PC-9 (cell line): ENCODE results near the gene AMDHD1. TPM values are rescaled to one million over a fixed set of nuclear protein-coding genes. Genes with fewer than 3 reads are reported as not detected.
"Not testable (repeated sequence)": the region's sequence is repeated elsewhere in the genome, so short reads cannot be mapped to it uniquely, and the experiment has no call there.

Experiments used
- BruUV-seq: library from RNA; stranded (reverse); fragments of 400-500 nt; replicated peaks from 2 replicates; lab custom pipeline; 2021; lab: Mats Ljungman, UMichigan
- CTCF ChIA-PET: fragments of 300-600 bp; sonication (Branson Sonifier 250); formaldehyde crosslinking; loops from one replicate; lab custom pipeline; 2022; ENCODE audit warnings: antibody characterized with exemption; lab: Charles Lee
- POLR2A ChIA-PET: fragments of 300-600 bp; sonication (Branson Sonifier 250); formaldehyde crosslinking; loops from one replicate; lab custom pipeline; 2022; ENCODE audit warnings: antibody characterized with exemption; ENCODE audit not compliant: unreplicated experiment; lab: Charles Lee
- DNase-seq, 2 experiments: peaks; one replicate each; pipeline versions ENCODE4 v3.0.0 to v3.0.0-alpha.2; 2015 to 2022; ENCODE audit warnings: mixed read lengths in 1 of 2
- H2AFZ ChIP-seq: fragments of 200-600 bp; sonication (generic); 2 replicates; pipeline ENCODE4 v1.8.1; 2017; ENCODE audit warnings: antibody characterized with exemption
- H3F3A ChIP-seq: fragments of 200-600 bp; sonication (generic); 2 replicates; pipeline ENCODE4 v1.8.1; 2017; ENCODE audit warnings: antibody characterized with exemption, mild to moderate bottlenecking, low read depth; ENCODE audit not compliant: insufficient read depth
- H3K27ac ChIP-seq: fragments of 200-600 bp; sonication (generic); 2 replicates; pipeline ENCODE4 v1.6.1; 2016; ENCODE audit warnings: mixed run types
- H3K27me3 ChIP-seq: fragments of 200-600 bp; sonication (generic); 2 replicates; pipeline ENCODE4 v1.6.1; 2016; ENCODE audit warnings: low read depth, mixed run types; ENCODE audit not compliant: insufficient read depth
- H3K36me3 ChIP-seq: fragments of 200-600 bp; sonication (generic); 2 replicates; pipeline ENCODE4 v1.6.1; 2016; ENCODE audit warnings: low read depth, mixed run types
- H3K4me1 ChIP-seq: fragments of 200-600 bp; sonication (generic); replicated peaks from 2 replicates; pipeline ENCODE4 v1.6.1; 2016; ENCODE audit warnings: mixed run types; ENCODE audit not compliant: insufficient read depth
- H3K4me2 ChIP-seq: fragments of 200-600 bp; sonication (generic); 2 replicates; pipeline ENCODE4 v1.6.1; 2017; ENCODE audit warnings: mixed run types
- H3K4me3 ChIP-seq: fragments of 200-600 bp; sonication (generic); 2 replicates; pipeline ENCODE4 v1.6.1; 2016; ENCODE audit warnings: mixed run types
- H3K79me2 ChIP-seq: fragments of 200-600 bp; sonication (generic); 2 replicates; pipeline ENCODE4 v1.6.1; 2017; ENCODE audit warnings: low read depth, mixed run types
- H3K9me2 ChIP-seq: fragments of 200-600 bp; sonication (generic); 2 replicates; pipeline ENCODE4 v1.8.1; 2017; ENCODE audit warnings: mild to moderate bottlenecking; ENCODE audit not compliant: insufficient read depth
- H3K9me3 ChIP-seq: fragments of 200-600 bp; sonication (generic); 2 replicates; pipeline ENCODE4 v1.8.1; 2016; ENCODE audit warnings: low read depth; ENCODE audit not compliant: insufficient read depth
- H4K20me1 ChIP-seq: fragments of 200-600 bp; sonication (generic); 2 replicates; pipeline ENCODE4 v1.8.1; 2017; ENCODE audit not compliant: insufficient read depth
- CTCF ChIP-seq: fragments of 200-600 bp; sonication (generic); conservative IDR thresholded peaks from 2 replicates; pipeline ENCODE4 v1.6.1; 2017; ENCODE audit warnings: mixed run types, antibody characterized with exemption, mild to moderate bottlenecking, moderate library complexity
- EZH2 ChIP-seq: fragments of 200-600 bp; sonication (generic); IDR thresholded peaks from 2 replicates; pipeline ENCODE4 v1.8.0; 2017; ENCODE audit warnings: antibody characterized with exemption, low read depth
- intact Hi-C: fragments of 100-400 bp; cut with micrococcal nuclease; formaldehyde crosslinking; loops from one replicate; pipeline ENCODE4 v1.10.0; 2022; ENCODE audit not compliant: unreplicated experiment
- total RNA-seq: library from RNA; stranded (reverse); gene quantifications from 2 replicates; pipeline ENCODE4 v1.2.3, GENCODE V29; 2021

AMDHD1 gene
- total RNA-seq, 1 experiment from 2014 or later: 2.9 TPM

GRCh38 chr12:95966287-95966870, 23.2 kb downstream of the AMDHD1 start:
- Histone ChIP-seq H3F3A (no peaks in the 10 kb centered on the region), H3K79me2 (no peaks in the 10 kb centered on the region), H3K27ac (no peak overlapping the region), H3K4me3 (no peak overlapping the region), H3K4me1 (no peaks in the 10 kb centered on the region), H4K20me1 (no peaks in the 10 kb centered on the region), H3K9me3 (no peaks in the 10 kb centered on the region), H3K9me2 (no peaks in the 10 kb centered on the region), H2AFZ (no peak overlapping the region), H3K4me2 (no peak overlapping the region), H3K36me3 (no peaks in the 10 kb centered on the region), H3K27me3 (no peaks in the 10 kb centered on the region)
- POLR2A ChIA-PET: interaction anchor here (0.6 kb wide), 1 partner anchor 227 kb away, joined by 6 read pairs; no protein-coding TSS in a partner anchor
- CTCF ChIA-PET: no interaction called here
- TF ChIP-seq CTCF: no peak
- intact Hi-C loops: no loop called here
- no peak for DNase-seq
- BruUV-seq: no TSS peak

- no peak overlapping the region for H3K4me3 ChIP-seq
- H3K9me2 ChIP-seq: no peaks in the 10 kb centered on the region
- no peak overlapping the region for H3K27ac ChIP-seq
- DNase-seq: no peak
- H3K79me2 ChIP-seq: no peaks in the 10 kb centered on the region
- no peaks in the 10 kb centered on the region for H4K20me1 ChIP-seq
- H3K4me1 ChIP-seq: no peaks in the 10 kb centered on the region
- H3K4me2 ChIP-seq: no peak overlapping the region
- no peaks in the 10 kb centered on the region for H3F3A ChIP-seq
- no peaks in the 10 kb centered on the region for H3K36me3 ChIP-seq
- POLR2A ChIA-PET: interaction anchor here (0.7 kb wide), 1 partner anchor 1122 kb away, joined by 4 read pairs; no protein-coding TSS in a partner anchor
- no TSS peak for BruUV-seq
- no peaks in the 10 kb centered on the region for H3K27me3 ChIP-seq
- intact Hi-C loops: no loop called here
- TF ChIP-seq CTCF (no peak), EZH2 (no peak)
- no peaks in the 10 kb centered on the region for H3K9me3 ChIP-seq
- CTCF ChIA-PET: no interaction called here
- H2AFZ ChIP-seq: no peak overlapping the region
Measured at GRCh38 chr12:95967301-95967700, 24.2 kb downstream of the AMDHD1 start.

- H3K4me2 ChIP-seq, H3F3A ChIP-seq, BruUV-seq, H4K20me1 ChIP-seq, H2AFZ ChIP-seq, H3K4me3 ChIP-seq, POLR2A ChIA-PET, H3K9me3 ChIP-seq, H3K4me1 ChIP-seq, intact Hi-C loops, H3K27me3 ChIP-seq, H3K79me2 ChIP-seq, CTCF ChIA-PET, H3K9me2 ChIP-seq, DNase-seq, H3K27ac ChIP-seq, H3K36me3 ChIP-seq: not testable (repeated sequence)
Measured at GRCh38 chr12:95969116-95969515, 26.0 kb downstream of the AMDHD1 start.

- ChIA-PET CTCF (no interaction called here), POLR2A (no interaction called here)
- no peak for DNase-seq
- no peak overlapping the region for H3K4me3 ChIP-seq
- intact Hi-C loops: no loop called here
- no peaks in the 10 kb centered on the region for H3K36me3 ChIP-seq
- no peaks in the 10 kb centered on the region for H3K4me1 ChIP-seq
- H3F3A ChIP-seq: no peaks in the 10 kb centered on the region
- no peak overlapping the region for H2AFZ ChIP-seq
- H3K27me3 ChIP-seq: no peaks in the 10 kb centered on the region
- H3K79me2 ChIP-seq: no peaks in the 10 kb centered on the region
- H4K20me1 ChIP-seq: no peaks in the 10 kb centered on the region
- H3K9me2 ChIP-seq: no peaks in the 10 kb centered on the region
- no TSS peak for BruUV-seq
- no peak overlapping the region for H3K4me2 ChIP-seq
- no peaks in the 10 kb centered on the region for H3K9me3 ChIP-seq
- TF ChIP-seq EZH2: no peak
- no peak for TF ChIP-seq CTCF
- H3K27ac ChIP-seq: no peak overlapping the region
Measured at GRCh38 chr12:95970905-95971304, 27.8 kb downstream of the AMDHD1 start.
